DMS 273 (cell line): ENCODE results near the gene ADRA2B.

Experiments
- DNase-seq: peaks from one replicate; lab custom pipeline; 2025; ENCODE audit not compliant: unreplicated experiment; lab: John Stamatoyannopoulos, UW

The ADRA2B gene

DNA sequence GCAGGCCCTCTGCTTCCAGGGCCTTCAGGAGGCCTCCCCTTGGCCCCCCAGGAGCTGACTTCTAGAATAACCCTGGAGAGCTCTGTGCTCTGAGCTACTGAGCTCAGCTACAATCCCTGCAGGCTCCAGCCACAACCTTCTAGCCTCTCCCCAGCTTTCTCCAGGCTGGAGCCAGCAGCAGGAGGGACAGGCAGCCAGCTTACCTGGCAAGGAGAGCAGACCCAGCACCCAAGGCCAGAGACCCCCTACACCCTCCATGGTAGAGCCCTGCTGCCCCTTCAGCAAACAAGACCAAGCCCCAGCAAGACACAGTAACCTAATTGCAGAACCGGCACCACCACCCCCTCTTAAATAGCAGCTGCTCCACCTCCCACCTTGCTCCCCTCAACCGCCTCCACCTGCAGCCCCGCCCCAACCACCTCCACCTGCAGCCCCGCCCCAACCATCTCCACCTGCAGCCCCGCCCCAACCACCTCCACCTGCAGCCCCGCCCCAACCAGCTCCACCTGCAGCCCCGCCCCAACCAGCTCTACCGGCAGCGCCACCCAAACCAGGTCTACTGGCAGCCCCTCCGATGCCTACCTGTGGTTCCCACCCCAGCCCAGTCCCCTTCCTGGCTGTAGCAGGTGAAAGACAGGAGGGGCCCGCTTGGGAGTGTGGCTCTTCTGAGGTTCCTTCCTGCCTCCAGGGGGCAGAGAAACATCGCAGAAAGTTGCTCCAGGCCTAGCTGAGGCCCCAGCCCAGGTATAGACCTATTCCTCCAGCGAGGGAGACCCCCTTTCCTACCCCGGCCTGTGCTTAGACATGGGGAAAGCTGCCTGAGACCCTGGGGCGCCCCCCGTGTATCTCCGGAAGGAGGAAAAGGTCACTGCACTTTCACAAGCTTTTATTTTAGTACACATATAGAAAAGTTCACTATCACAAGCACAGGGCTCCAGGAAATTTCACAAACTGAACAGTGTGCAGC is 22.1 kb upstream of the ADRA2B start, which contains the start of gene ASTL:
ASTL (minus strand) TSS at position 324 of the 967 bp plus-strand sequence; CDS start at position 258, 66 bp downstream.
- peak; percentile 74 for DNase-seq

DNA sequence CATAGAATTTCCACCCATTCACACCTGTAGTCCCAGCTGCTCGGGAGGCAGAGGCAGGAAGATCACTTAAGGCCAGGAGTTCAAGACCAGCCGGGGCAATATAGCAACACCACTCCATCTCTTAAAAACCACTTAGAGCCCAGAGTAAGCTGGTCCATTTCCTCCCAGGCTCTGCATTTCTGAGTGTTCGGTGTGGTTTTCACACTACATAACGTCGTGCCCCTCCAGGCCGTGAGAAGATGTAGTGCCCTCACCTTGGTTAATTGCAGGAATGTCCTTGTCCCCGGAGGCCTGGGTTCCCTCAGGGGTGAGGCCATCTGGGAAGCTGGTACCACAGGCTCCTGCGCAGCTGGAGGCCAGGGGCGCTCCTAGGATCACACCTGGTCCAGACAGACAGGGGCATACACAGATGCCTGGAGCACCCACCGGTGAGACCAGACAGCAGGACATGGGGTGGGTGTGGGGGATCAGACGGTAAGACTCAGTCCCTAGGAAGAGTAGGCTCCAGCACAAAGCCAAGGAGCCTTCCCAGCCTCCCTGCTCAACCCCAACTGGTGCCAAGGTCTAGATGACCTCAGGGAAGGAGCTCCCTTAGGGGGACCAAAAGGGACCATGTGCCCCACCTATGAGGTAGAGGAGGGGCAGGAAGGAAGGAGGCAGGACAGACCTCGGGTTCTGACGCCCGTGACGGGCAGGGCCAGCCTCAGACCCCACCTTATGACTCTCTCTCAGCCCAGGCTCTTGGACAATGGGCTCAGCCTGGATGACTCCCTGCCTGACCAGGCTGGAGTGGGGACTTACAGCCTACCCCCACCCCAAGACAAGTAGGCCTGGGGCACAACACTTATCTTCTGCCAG is 21.2 kb upstream of the ADRA2B start:
- no peak for DNase-seq

DNA sequence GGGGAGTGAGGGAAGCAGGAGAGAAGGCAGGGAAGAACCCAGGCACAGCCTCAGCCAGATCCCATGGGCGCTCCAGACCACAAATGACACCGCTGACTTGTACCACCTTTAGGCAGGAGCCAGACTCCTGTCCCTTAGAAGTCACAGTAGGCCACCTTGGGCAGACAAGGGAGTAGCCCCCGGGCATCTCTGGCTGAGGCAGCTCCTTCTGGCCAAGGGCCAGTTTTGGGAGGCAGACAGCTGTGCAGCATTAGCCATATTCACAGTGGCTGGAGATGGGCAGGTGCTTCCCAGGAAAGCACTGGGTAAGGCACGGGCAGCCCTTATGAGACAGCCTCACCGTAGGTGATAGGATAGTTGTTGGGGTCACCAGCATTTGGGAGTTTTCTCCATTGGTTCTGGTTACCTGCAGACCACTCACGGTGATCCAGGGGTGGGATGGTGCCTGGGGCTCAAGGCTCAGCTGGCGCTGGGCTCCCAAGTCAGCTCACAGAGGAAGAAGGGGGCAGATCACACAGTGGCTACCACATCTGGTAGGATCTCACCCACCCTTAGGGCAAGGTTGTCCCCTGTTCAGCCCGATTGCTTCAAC is 19.9 kb upstream of the ADRA2B start:
- peak; percentile 64 for DNase-seq

DNA sequence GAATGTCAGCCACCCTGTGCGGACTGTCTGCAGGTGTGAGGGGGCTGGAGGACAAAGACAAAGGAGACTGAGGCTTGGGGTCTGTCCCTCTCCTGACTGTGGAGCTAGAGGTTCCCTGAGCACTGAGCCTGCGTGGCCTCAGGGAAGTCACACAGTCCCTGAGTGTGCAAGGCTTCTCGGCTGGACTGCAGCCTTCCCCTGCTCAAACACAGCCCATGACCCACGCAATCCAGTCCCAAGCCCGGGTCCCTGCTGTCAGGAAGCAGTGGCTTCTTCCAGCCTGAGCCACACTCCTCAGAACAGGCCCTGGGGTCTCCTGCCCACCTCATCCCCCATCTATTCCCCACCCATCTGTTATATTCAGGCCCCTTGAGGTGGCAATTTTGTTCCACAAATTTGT is 19.2 kb upstream of the ADRA2B start:
- no peak for DNase-seq

DNA sequence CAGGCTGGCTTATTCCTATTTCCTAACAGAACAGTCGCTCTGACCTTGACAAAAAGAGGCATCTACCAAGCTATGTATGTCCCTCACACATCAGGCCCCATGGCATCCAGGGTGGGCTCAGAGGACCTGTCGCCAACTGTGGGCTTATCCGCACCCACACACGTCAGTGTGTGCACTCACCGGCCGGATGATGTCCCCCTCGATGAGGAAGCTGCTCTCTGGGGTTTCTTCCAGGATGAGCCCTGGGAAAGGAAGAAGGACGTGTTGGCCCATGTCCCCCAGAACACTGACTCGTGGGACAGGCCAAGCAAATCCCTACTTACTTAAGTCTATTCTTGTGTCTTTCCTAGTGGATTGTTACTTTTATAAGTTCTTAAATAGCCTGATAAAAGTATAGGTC is 18.8 kb upstream of the ADRA2B start:
- no peak for DNase-seq

DNA sequence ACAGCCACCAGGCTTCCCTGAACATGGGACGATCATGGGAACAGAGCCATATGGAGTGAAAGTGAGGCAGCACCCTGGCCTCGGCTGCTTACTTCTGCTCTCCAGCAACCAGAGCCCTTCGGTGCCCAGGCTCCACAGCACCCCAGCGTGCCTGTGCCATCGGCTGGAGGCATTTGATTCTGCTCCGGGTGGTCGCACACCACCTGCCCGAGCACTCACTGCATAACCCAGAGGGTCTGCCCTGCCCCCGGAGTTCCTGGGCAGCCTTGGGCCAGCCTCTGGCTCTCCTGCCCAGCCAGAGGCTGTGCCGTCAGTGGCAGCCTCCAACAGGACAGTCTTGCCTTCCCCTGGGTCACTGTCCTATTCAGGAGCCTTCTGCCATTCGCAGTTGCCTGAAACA is 18.1 kb upstream of the ADRA2B start:
- DNase-seq = no peak

DNA sequence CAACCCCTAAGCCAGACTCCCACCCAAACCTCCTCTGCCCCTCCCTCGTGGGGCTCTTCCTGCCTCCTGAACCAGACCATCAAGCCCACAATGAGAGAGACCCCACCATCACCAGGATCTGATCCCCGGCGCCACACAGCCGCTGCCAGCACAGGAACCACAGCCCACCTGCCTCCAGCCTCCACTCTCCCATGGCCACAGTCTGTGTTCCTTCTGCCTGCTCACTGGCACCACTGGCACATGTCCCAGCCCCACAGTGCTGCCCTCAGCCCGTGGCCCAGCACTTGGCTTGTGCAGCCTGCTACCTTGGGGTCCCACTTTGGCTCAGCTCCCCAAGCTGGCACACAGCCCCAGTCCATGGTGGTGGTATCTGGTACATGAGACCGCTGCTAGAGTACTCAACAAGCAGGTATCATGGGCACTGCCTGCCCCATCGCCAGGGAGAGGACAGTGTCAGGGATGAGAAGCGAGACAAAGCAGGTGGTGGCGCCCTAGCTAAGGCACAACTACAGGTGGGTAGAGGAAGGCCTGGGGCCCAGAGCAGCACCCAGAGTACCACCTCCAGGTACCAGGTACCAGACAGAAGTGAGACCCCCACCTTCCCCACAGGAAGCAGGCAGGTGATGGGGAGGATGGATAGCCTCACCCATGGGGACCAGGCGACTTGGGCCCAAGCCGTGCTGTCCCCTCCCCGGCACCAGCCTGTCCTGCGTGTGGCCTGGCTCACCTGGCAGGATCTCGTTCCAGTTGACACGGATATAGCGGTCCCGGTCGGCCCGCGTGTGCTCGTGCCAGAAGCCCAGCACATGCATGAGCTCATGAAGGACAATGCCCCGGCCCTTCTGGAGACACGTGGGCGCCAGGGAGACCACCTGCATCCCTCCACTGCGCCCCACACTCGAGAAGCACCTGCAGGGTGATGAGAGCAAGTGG is 15.7 kb upstream of the ADRA2B start:
- DNase-seq = no peak

DNA sequence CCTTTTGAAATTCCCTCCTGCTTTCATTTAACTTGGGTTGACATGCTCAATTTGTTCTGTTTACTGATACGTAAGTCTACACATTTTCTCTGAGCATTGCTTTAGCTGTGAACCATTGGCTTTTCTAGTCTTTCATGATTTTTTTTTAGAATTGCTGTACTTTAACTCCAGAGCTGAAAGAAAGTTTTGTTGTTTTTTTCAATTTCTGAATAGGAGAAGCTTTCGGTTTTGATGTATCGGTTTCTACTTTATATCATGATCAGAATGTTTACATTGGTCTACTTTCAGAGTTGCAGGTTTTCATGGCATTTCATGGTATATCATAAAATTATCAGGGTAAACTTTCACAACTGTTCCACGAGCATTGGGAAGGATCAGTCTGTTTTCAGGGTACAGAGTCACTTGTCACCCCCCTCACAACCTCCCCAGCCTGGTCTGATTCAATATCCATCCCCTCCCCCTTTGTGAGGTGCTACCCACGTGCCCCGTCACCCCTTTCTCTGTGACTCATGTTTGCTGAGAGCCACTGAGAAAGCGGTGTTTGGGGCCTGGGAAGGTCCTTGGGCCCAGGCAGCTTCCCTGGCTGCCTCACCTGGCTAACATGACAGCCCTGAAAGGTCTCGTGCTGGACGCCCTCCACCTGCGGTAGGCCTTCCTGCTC is 14.9 kb upstream of the ADRA2B start:
- no peak for DNase-seq

DNA sequence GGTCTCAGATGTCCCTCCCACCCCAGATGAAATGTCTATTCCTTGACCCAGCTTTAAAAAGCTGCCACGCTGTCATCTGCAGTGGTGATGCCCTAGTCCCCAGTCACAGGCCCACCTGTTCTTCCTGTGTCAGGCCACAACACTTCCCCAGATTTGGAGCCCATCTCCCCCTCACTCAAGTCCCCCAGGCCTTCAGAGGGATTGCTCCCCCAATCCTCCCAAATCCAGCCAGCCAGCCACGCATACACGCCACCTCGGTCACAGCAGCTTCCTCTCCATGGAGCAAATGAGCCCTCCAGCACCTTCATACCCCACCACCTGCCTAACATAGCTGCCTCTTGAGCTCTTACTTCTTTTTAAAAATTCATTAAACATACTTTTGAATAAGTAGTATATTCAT is 14.1 kb upstream of the ADRA2B start:
- DNase-seq = no peak

DNA sequence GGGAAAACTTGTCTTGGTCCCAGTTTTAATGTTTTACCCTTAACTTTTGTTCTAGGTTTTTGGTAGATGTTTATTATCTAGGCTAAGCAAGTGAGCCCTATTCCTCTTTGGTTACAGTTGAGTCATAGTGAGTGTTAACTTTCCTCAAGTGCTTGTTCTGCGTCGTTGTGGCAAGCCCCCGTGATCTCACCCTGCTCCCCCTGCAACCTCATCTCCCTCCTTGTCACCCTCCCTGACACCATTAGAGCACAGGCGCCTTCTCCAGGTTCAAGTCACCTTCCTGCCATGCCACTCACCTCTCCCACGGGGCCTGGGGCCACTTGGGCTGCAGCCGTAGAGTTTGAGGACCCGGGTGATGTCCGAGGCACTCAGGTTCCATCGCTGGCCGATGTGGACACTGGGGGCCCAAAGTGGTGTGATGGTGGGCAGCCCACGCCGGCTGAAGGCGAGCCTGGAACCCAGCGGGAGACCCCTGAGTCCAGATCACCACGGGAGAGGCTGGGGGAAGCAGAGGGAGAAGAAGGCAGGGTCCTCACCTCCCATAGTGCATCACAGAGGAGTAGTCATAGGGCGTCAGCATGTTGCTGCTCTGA is 13.3 kb upstream of the ADRA2B start:
- no peak for DNase-seq

DNA sequence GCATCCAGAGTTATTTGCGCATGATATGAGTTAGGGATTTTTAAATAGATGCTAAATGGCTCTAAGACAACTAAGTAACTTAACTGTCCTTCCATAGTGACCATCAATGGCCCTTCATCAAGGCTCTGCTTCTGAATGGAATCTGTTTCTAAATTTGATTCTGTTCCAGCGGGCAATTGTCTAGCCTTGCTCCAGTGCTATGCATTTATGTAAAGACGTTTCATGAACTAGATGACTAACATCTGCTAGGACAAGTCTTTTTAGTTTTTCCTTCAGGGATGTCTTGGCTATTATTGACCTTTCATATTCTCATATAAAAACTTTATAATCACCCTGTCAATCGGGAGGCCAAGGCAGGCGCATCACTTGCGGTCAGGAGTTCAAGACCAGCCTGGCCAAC is 12.1 kb upstream of the ADRA2B start:
- no peak for DNase-seq

DNA sequence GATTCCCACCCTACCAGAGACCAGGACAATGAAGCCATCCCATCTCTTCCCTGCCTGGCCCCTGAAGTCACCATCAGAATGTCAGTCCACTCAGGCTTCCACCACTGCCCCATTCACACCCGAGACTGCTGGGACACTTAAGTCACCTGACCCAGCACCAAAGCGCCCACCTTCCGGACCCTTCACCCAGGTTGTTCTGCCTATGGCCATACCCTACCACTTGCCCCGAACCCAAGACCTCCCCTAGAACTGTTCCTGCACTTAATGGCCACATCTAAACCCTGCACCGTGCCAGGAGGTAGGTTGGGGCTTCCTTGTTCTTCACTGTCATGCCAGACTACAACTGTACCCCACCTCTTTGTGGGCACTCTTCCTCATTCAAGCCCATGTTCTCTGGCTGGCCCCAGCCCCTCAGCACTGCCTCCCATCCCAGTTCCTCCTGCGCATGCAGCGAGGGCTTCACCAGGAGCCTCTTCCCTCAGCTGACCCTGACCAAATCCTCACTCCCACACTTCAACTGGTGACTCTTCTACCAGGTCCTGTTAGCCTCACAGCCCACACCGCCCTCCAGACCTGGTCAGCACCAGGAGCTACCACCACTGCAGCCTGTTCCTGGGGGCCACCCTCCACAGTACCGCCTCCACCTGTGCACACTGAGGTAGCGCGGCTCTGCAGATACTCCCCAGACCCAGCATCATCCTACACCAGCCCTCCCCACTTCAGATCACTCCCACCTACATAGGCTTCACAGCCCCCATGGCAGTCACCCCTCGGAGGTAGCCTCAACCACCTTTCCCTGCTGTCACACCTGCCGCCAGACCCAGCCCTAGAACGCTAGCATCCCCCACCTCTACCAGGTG is 8.3 kb upstream of the ADRA2B start:
- DNase-seq = no peak

DNA sequence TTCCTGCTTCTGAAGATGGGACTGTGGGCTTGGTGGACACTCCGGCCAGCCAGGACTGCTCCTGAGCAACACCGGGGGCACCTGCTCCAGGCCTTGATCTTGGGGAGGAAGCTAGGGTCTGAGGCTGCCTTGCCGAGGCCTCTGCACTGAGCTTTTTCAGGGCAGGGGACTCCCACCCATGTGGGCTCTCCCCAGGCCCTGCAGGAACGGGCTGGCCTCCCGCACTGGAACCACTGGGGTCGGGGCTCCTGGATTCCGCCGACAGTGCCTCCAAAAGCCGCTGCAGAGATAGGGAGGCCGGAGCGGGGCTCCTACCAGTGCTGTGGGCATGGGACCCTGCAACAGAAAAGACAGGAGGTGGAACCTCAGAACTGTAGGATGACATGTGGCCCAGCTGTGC is 7.6 kb upstream of the ADRA2B start:
- DNase-seq = no peak

DNA sequence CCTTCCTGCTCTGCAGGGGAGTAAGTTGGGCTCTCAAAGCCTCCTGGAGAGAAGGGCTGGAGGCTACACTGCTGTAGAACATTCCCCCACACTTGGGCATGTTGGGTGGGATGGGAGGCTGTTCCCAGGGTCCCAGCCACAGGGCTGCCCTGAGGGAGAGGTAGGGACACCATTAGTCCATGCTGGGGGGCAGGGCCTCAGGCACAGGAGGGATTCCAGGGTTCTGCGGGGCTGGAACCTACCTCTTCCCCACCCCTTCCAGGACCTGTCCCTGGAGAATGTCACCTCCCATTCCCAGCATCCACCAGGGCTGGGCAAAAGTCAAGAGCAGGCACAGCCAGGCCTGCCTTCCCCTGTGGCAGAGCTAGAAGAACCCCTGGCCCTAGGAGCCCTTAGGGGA is 6.9 kb upstream of the ADRA2B start:
- DNase-seq = no peak

DNA sequence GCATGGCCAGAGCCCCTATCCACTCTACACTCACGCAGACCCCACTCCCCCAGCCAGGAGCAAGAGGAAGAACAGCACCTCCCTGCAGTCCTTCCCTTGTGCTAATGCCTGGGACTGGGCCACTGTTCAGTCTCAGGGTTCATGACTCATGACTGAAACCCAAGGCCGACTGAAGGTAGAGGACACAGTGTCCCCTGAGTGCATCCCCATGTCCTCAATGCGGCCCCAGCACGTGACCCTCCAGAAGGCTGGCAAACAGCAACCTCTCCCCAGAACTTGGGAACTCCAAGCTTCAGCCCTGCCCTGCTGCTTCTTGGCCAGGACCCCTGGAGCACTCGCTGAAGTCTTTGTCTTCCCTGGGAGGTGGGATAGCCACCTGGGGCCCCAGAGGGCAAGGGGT is 6.0 kb upstream of the ADRA2B start:
- DNase-seq = no peak

DNA sequence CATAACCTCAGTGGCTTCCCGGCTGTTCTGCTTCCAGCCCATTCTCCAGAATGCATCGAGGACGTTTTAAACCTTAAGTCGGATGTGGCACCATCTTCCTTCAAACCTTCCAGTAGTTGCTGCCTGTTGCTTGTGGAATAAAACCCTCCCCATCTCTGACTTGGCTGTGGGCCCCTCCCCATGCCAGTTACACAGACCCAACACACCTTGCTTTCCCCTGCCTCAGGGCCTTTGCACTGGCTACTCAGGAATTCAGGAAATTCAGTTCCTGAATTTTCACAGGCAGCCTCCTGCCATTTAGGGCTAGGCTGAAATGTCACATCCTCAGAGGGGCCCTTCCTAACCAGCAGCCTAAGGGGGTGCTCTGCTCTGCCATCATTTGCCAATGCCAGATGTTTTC is 5.0 kb upstream of the ADRA2B start:
- no peak for DNase-seq

DNA sequence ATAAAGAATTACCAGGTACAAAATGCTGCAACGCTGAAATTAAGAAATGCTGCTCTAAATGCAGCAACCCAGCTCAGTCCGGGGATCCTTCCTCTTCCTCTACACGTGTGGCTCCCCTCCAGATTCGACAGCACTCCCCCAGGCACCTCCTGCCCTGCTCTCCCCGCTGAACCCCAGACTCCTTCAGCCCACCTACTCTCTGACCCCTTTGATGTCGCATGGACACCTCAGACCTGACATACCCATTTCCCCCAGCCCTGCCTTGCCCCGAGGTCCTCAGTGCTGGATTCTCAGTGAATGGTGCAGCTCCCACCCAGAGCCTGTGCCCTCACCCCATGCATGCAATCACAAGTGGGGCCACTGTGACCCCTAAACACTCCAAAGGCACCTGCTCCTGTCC is 4.6 kb upstream of the ADRA2B start:
- no peak for DNase-seq

DNA sequence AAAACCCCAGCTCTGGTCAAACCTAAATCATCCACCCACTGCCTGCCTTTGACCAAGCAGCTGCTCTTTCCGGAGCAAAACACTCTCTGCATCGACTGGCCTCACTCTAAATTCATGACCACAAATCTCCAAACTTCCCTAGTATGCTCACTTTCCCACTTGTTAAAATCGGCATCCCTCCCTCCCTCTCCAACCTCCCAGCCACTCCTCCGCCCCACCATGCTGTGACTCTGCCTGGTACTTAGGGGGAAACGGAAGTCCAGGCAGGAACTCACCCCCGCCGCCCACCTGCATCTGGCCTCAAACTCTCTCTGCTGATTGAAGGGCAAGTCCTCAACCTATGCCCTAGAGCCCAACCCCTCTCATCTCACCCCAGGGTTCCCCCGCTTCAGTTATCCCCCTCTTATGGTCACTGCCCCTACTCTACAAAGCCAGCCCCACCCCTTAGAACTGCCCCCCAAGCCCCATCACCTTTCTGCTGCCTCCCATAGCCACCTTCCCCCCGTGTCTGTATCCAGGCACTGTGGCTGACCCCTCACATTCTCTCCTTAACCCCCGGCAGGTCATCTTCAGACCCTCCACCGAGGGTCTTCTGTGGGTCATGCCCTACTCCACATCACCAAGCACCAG is 3.8 kb upstream of the ADRA2B start:
- DNase-seq = no peak
